ENCODE results near the gene PLET1. TPM values are rescaled to one million over a fixed set of nuclear protein-coding genes. Genes with fewer than 3 reads are reported as not detected.

The PLET1 gene, protein sequence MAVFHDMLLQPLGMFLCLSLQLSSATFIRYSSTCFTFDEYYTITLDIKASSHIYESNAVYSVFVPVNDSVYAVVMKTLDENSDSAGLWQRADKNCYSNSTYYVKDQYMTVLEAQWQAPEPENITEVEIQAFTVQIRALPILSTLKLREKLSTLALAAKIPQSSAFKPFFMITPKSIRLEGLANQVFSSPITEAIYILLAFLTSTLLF
- not detected in 5 replicates for total RNA-seq (2022; extraction: Qiagen RNA extraction)

DNA sequence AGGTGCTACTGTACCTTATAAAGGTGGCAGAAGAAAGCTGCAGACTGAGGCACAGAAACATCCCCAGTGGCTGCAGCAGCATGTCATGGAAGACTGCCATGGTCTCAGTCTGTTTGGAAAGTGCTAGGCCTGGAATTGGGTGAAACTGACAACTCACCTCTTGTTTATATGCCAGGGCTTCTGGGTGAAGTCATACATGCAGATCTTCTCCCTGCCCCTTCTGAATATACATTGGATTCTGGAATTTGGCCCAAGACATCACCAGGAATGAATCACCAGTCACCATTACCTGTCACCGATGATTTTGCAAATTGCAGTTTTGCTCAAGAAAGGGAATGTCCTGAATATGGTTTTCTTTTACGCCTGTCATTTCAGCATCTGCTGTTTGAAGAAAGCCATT is at the start of gene PLET1:
Gene PLET1 (minus strand): TSS at position 371 of the 400 bp plus-strand sequence. CDS start 271 bp downstream, at position 100.

DNA sequence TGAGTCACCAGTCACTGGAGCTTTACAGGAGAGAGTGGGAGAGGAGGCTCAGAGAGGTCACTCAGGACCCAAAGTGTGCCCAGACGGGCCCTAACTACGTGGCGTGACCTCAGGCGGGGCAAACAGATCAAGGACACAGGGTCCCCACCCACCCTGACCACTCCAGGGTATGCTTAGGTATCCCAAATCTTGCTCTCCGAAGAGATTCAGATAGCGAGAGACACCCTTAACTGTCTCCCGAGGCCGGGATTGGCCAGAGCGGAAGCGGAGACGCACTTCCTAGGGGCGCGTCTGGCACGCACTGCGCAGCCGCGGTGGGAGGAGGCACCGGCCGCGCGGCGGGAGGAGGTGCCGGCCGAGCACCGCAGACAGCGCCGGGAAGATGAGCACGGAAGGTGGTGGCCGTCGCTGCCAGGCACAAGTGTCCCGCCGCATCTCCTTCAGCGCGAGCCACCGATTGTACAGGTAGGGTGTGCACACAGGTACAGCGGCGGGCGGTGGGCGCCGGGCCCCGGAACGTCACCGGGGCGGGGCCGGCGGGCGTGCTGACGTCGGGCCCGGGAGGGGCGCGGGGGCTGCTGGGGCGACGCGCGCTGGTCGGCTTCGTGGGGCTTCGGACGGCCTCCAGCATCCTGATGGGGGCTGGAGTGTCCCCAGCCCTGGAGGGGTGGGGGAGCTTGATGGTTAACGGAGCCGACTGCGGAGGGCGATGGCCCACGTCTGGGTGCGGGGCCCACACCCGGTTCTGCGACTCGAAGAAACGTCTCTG is 34.4 kb downstream of the PLET1 start, which contains the start of gene PTS:
Gene PTS (plus strand): TSS at position 367 of the 769 bp plus-strand sequence. CDS start 16 bp downstream, at position 383.

Other genes starting within 250 kb of the PLET1 start
- gene DLAT, start 235.5 kb downstream of the PLET1 start, total RNA-seq (2022; extraction: Qiagen RNA extraction) = 24.4 to 33.2 TPM (median 28.3 TPM) in 5 replicates
- gene PIH1D2, start 186.8 kb downstream of the PLET1 start, total RNA-seq (2022; extraction: Qiagen RNA extraction) = 0.77 to 1.5 TPM (median 0.99 TPM) in 5 replicates
- gene NKAPD1, start 186.6 kb downstream of the PLET1 start, total RNA-seq (2022; extraction: Qiagen RNA extraction) = 12.1 to 18.8 TPM (median 14.4 TPM) in 5 replicates
- 67.1 to 72.7 TPM (median 69.5 TPM) in 5 replicates for gene TIMM8B, start 174.1 kb downstream of the PLET1 start, total RNA-seq (2022; extraction: Qiagen RNA extraction)
- gene SDHD, start 174.0 kb downstream of the PLET1 start, total RNA-seq (2022; extraction: Qiagen RNA extraction) = 66.2 to 98.0 TPM (median 68.1 TPM) in 5 replicates
- 92.2 to 108 TPM (median 101 TPM) in 5 replicates for gene IL18, start 96.8 kb downstream of the PLET1 start, total RNA-seq (2022; extraction: Qiagen RNA extraction)
- gene TEX12, start 93.5 kb downstream of the PLET1 start, total RNA-seq (2022; extraction: Qiagen RNA extraction) = 0.17 TPM in 1 of 5 replicates, not detected in the others
- 0.40 to 1.2 TPM (median 0.80 TPM) in 5 replicates for gene BCO2, start 85.3 kb downstream of the PLET1 start, total RNA-seq (2022; extraction: Qiagen RNA extraction)
- 30.4 to 33.1 TPM (median 31.7 TPM) in 5 replicates for gene PTS, start 34.4 kb downstream of the PLET1 start, total RNA-seq (2022; extraction: Qiagen RNA extraction)

Measured in A549 treated with CORT108297 at 1 μM for 4 hours (cell line).